Right hindlimb (tissue), 1 donor: Measurements from ENCODE around the gene TDRD15.
"Not testable (repeated sequence)": the region's sequence is repeated elsewhere in the genome, so short reads cannot be mapped to it uniquely, and the experiment has no call there.

Experiments
- DNase-seq: peaks from one replicate; pipeline ENCODE4 v3.0.0-alpha.2; 2018

TDRD15 gene

GRCh38 chr2:21148718-21149117 is 24.9 kb downstream of the TDRD15 start:
- no peak for DNase-seq

- not testable (repeated sequence) for DNase-seq
These were observed 27.5 kb downstream of the TDRD15 start for GRCh38 chr2:21151234-21151633.

DNA sequence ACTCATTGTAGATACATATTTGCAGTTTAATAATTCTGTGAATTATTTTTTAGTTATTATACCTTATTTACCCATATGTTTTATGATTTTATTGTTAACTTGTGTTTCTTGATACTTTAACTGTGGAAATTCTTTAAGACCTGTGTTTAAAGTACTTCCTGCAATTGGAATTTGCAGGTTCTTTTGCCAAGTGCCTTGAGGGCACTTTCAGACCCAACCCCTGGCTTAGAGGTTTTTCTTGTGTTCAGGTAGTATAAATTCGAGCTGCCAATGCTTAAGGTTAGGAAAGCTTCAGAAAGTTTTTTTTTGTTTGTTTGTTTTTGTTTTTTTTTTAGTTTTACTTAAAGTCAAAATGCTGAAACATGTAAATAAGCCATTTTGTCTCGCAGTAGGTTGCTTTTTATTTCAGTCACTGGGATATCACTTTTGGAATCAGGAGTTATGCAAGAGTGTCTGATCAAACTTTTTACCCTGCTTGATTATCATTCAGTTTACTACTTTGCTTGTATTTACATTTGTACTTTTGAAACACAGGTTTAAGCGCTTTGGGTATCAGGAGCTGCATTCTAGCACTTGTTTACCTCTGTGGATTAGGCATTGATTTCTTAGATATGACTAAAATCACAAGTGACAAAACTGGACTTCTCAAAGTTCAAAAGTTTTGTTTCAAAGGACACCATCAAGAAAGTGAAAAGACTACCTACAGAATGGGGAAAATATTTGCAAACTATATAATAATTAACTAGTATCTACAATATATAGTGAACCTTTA is 31.8 kb downstream of the TDRD15 start:
- DNase-seq: no peak

GRCh38 chr2:21161122-21161521 is 37.4 kb downstream of the TDRD15 start:
- DNase-seq: no peak

DNA sequence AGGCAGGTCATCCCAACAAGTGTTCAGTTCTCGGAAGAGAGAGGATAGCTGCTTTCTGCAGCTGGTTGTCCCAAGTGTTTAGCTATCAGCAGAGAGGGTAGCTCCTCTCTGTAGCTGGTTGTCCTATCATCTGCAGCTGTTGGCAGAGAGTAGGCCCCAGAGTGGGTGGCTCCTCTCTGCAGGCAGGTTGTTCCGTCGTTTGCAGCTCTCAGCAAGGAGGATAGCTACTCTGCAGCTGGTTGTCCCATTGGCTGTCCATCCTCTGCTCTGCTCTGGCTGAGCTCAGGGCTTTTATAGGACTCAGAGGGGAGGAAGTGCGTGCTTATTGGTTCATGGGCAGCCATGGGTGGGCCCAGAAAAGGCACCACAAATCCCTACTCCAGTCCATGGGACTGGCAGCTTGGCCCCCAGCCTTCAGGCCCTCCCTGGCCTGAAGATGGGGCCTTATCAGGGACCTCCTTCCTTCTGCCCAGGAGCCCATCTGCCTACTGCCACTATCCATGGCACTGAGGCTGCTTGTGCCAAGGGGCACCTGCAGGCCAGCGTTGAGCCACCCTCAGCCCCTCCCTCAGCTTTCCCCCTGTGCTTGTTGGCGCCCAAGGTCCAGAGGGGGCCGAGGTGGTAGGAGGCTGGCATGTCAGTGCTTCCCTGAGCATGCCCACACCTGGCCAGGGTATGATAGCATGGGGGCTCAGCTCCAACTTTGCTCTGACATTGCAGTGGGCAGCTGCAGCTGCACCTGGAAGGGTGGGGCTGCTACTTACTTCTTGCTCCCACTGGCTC is 38.3 kb downstream of the TDRD15 start:
- DNase-seq: no peak

- DNase-seq: no peak
These were observed 38.8 kb downstream of the TDRD15 start for GRCh38 chr2:21162615-21162878.

GRCh38 chr2:21163213-21163612 is 39.4 kb downstream of the TDRD15 start:
- no peak for DNase-seq

GRCh38 chr2:21165350-21165749 is 41.6 kb downstream of the TDRD15 start:
- DNase-seq: no peak

- DNase-seq: no peak
These were observed 52.3 kb downstream of the TDRD15 start for GRCh38 chr2:21175895-21176646.

GRCh38 chr2:21181957-21182356 is 58.2 kb downstream of the TDRD15 start:
- no peak for DNase-seq

- DNase-seq: no peak
These were observed 59.5 kb downstream of the TDRD15 start for GRCh38 chr2:21183306-21183705.

GRCh38 chr2:21183726-21184125 is 60.0 kb downstream of the TDRD15 start:
- no peak for DNase-seq

DNA sequence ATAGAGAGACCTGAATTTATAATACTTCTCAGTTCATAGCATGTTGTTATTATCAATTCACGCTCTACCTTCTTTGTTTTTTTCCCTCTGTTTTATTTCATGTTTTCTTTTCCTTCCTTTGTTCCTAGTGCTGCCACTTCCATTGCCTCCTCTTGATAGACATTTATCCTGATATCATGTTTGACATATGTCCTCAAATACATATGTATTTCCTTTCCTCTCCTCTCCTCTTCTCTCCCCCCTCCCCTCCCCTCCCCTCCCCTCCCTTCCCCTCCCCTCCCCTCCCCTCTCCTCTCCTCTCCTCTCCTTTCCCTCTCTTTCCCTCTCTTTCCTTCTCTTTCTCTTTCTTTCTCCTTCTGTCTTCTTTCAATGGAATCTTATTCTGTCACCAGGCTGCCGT is 67.8 kb downstream of the TDRD15 start:
- no peak for DNase-seq
